Measurements from ENCODE around the gene DEAF1.
"Not testable (repeated sequence)": the region's sequence is repeated elsewhere in the genome, so short reads cannot be mapped to it uniquely, and the experiment has no call there.

DEAF1 gene, protein sequence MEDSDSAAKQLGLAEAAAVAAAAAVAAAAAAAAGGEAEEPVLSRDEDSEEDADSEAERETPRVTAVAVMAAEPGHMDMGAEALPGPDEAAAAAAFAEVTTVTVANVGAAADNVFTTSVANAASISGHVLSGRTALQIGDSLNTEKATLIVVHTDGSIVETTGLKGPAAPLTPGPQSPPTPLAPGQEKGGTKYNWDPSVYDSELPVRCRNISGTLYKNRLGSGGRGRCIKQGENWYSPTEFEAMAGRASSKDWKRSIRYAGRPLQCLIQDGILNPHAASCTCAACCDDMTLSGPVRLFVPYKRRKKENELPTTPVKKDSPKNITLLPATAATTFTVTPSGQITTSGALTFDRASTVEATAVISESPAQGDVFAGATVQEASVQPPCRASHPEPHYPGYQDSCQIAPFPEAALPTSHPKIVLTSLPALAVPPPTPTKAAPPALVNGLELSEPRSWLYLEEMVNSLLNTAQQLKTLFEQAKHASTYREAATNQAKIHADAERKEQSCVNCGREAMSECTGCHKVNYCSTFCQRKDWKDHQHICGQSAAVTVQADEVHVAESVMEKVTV

DNA sequence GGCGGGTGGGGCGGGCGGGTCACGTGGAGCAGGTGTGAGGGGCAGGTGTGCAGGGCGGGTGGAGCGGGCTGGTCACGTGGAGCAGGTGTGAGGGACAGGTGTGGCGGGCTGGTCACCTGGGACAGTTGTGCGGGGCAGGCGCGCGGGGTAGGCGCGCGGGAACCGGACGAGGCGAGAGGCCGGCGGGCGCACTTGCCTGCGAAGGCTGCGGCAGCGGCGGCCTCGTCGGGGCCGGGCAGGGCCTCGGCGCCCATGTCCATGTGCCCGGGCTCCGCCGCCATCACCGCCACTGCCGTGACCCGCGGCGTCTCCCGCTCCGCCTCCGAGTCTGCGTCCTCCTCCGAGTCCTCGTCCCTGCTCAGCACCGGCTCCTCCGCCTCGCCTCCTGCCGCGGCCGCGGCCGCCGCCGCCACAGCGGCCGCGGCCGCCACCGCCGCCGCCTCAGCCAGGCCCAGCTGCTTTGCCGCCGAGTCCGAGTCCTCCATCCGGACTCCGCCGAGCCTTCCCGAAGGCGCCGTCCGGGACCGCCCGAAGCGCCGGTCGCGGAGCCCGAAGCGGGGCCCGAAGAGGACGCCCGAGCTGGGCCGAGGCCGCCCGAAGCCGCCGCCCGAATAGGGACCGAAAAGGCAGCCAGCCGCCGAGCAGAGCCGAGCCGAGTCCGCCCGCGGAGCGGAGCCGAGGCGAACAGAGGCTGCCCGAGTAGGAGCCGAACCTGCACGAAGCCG lies at the start of gene DEAF1:
TSS of gene DEAF1 (minus strand) at position 660 of the 725 bp plus-strand sequence. CDS start at position 485, 175 bp downstream.
- peak; percentile 87 for DNase-seq (ENCODE audit: low read depth)
- TF ChIP-seq, protein P1, sequence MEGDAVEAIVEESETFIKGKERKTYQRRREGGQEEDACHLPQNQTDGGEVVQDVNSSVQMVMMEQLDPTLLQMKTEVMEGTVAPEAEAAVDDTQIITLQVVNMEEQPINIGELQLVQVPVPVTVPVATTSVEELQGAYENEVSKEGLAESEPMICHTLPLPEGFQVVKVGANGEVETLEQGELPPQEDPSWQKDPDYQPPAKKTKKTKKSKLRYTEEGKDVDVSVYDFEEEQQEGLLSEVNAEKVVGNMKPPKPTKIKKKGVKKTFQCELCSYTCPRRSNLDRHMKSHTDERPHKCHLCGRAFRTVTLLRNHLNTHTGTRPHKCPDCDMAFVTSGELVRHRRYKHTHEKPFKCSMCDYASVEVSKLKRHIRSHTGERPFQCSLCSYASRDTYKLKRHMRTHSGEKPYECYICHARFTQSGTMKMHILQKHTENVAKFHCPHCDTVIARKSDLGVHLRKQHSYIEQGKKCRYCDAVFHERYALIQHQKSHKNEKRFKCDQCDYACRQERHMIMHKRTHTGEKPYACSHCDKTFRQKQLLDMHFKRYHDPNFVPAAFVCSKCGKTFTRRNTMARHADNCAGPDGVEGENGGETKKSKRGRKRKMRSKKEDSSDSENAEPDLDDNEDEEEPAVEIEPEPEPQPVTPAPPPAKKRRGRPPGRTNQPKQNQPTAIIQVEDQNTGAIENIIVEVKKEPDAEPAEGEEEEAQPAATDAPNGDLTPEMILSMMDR (IDR thresholded peaks at IDR 0.05; ENCODE audit: control insufficient read depth, extremely low read depth, insufficient read depth) = no peak
- peak within 1 kb of the TSS; percentile 88 for H3K4me3 ChIP-seq (ENCODE audit: low read depth, low read length)

DNA sequence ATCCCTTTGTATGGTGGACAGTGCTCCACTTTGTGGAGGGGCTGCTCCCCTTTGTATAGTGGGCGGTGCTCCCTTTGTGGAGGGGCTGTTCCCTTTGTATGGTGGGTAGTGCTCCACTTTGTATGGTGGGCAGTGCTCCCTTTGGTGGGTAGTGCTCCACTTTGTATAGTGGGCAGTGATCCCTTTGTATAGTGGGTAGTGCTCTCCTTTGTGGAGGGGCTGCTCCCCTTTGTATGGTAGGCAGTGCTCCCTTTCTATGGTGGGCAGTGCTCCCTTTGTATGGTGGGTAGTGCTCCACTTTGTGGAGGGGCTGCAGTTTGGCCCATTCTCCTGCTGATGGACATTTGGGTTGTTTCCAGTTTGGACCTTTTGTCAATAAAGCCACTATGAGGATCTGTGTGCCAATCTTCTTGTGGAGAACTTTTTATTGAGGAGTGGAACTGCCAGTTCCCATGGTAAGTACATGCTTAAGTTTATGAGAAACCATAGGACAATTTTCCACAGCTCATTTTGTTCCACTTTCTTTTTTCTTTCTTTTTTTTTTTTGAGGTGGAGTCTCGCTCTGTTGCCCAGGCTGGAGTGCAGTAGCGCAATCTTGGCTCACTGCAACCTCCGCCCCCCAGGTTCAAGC lies 47.7 kb upstream of the DEAF1 start:
- peak; percentile 57 for DNase-seq (ENCODE audit: low read depth)
- H3K4me3 ChIP-seq (ENCODE audit: low read depth, low read length) = no peak overlapping the region
- TF ChIP-seq, protein P1 (IDR thresholded peaks at IDR 0.05; ENCODE audit: control insufficient read depth, extremely low read depth, insufficient read depth) = no peak

DNA sequence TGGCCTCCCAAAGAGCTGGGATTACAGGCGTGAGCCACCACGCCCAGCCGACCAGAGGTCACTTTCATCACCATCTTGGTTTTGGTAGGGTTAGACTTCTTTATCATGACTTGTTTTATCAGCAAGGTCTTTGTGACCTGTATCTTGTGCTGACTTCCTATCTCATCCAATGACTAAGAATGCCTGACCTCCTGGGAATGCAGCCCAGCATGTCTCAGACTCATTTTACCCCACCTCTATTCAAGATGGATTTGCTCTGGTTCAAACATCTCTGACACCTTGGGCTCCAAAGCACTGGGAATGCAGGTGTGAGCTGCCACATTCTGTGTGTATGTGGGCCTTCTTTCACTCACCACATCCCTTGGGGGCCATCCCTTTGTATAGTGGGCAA lies 47.1 kb upstream of the DEAF1 start:
- no peak overlapping the region for H3K4me3 ChIP-seq (ENCODE audit: low read depth, low read length)
- DNase-seq (ENCODE audit: low read depth) = no peak
- TF ChIP-seq, protein P1 (IDR thresholded peaks at IDR 0.05; ENCODE audit: control insufficient read depth, extremely low read depth, insufficient read depth) = no peak

DNA sequence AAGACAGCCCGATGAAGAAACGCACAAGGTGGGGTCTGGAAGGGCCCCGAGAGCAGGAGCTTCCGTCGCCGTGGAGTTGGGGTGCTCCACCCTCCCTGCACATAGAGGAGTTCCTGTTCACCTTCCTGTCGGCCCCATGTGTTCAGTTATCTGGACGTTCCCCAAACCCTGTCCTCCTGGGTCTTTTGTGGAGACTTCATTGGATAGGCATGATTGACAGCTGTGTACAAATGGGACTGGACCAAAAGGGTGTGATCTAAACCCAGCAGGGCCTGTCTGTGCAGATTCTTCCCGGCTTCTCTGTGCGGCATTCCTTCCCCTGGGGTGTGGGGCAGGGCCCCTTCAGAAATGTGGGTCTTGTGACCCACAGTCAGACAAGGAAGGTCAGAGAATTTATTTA lies 42.9 kb upstream of the DEAF1 start:
- H3K4me3 ChIP-seq (ENCODE audit: low read depth, low read length) = not testable (repeated sequence)

DNA sequence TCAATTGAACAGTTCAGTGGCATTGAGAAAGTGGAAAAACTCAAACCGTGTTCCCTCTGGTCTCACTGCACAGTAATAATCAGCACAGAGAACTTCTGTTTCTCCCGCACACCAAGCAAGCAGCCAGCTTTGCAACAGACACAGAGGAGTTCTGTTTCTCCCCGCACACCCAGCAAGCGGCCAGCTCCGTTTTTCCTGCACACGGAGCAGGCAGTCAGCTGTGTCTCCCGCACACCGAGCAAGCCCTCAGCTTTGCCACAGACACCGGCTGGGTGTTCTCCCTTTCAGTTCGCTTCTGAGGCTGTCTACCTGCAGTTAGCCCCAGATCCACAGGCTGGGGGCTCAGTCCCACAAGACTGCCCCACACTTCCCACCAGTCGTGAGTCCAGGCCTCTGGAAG lies 42.3 kb upstream of the DEAF1 start:
- DNase-seq (ENCODE audit: low read depth) = no peak
- TF ChIP-seq, protein P1 (IDR thresholded peaks at IDR 0.05; ENCODE audit: control insufficient read depth, extremely low read depth, insufficient read depth) = no peak
- H3K4me3 ChIP-seq (ENCODE audit: low read depth, low read length) = no peak overlapping the region

More for the DNA sequence above, 42.9 kb upstream of the DEAF1 start:
- not testable (repeated sequence) for DNase-seq (ENCODE audit: low read depth)

DNA sequence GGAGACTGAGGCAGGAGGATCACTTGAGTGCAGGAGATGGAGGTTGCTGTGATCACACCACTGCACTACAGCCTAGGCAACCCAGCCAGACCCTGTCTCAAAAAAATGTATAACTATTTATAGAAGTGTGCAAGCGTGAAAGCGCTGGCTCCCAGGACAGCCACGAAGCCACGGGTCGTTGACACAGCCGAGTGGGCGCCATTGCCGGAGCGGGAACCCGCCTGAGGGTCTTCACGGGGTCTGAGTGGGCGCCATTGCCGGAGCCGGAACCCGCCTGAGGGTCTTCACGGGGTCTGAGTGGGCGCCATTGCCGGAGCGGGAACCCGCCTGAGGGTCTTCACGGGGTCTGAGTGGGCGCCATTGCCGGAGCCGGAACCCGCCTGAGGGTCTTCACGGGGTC lies 39.5 kb upstream of the DEAF1 start:
- H3K4me3 ChIP-seq (ENCODE audit: low read depth, low read length); DNase-seq (ENCODE audit: low read depth): not testable (repeated sequence)

DNA sequence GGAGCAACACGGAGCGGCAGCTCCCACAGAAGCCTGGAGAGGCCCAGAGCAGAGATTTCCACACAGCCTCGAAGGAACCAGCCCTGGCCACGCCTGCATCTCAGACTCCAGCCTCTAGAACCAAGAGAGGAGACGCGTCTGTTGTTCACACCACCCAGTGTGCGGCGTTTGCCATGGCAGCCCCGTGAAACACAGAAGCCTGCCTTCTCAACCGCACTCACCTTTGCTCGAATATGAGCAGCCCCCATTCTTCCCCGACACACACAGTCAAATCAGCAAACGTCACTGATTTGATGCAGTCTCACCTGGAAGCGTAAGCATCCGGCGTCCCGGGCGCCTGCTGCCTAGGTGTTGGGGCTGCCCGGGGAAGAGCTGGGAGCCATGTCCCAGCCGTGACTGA lies 38.0 kb upstream of the DEAF1 start:
- no peak for DNase-seq (ENCODE audit: low read depth)
- H3K4me3 ChIP-seq (ENCODE audit: low read depth, low read length) = no peak overlapping the region
- TF ChIP-seq, protein P1 (IDR thresholded peaks at IDR 0.05; ENCODE audit: control insufficient read depth, extremely low read depth, insufficient read depth) = no peak
